ENCODE measurements around the gene PDSS1. TPM values are rescaled to one million over a fixed set of nuclear protein-coding genes. Genes with fewer than 3 reads are reported as not detected.

PDSS1 gene
- total and polyA plus RNA-seq, 2 of the 13 experiments (the other 11 are each of a cell fraction or from before 2014, with no cell fraction given) = 18.7 to 19.3 TPM

- no peak for TF ChIP-seq RORA (CRISPR knock-in tag; IDR thresholded peaks at IDR 0.05)
- no peak for TF ChIP-seq SKIL (CRISPR knock-in tag; IDR thresholded peaks at IDR 0.05; ENCODE audit: borderline replicate concordance)
- TF ChIP-seq NCOA1 (CRISPR knock-in tag; IDR thresholded peaks at IDR 0.05) = no peak
- TF ChIP-seq NFE2 (CRISPR knock-in tag; IDR thresholded peaks at IDR 0.05) = no peak
Observed at GRCh38 chr10:26653004-26653403, 44.5 kb upstream of the PDSS1 start (continued).

DNA sequence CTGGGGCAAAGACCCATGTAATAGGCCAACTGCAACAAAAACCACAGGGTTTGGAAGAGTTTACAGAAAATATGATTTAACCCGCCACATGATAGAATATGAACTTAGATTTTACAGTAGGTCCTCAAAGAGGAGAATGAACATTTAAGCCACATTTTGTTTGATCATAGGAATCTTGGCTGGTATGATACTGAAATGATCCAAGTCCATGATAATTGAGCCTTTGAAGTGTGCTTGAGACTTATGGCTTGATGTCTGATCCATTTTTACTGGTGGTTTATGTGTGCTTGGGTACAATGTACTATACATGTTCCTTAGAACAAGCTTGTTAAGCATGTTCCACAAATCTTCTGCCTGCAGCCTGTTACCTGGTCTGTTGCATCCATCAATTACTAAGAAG lies 41.8 kb upstream of the PDSS1 start:
- no peaks in the 10 kb centered on the region for H3K9me3 ChIP-seq (ENCODE audit: low read length)
- in situ Hi-C loops (cut with HindIII; ENCODE audit: extremely low pct_ligation_motif_present, low pct_unique_long_range_greater_than_20kb) = no loop called here
- H3K4me3 ChIP-seq (replicated peaks in 1 of 3; ENCODE audit: insufficient read depth in 1 of 3, low read depth in 2 of 3, low read length in 3 of 3) = no peak overlapping the region
- no peak overlapping the region for H2AFZ ChIP-seq (ENCODE audit: low read length)
- no peaks in the 10 kb centered on the region for H3K36me3 ChIP-seq (replicated peaks in 1 of 2; ENCODE audit: control insufficient read depth in 1 of 2, insufficient read depth in 2 of 2, low read length in 2 of 2)
- 0 out of 5 replicates have a peak, but pooled peaks cover 0 to under 1% of the 10 kb centered on the region in 2 experiments for H3K27me3 ChIP-seq (ENCODE audit: control insufficient read depth in 1 of 2, insufficient read depth in 2 of 2, low read length in 2 of 2)
- no peak overlapping the region for H3K9ac ChIP-seq (ENCODE audit: insufficient read depth, low read depth, low read length)
- no peaks in the 10 kb centered on the region for H3K4me1 ChIP-seq (ENCODE audit: insufficient read depth, low read length)
- H3K79me2 ChIP-seq (ENCODE audit: insufficient read depth, low read length) = no peaks in the 10 kb centered on the region
- intact Hi-C loops (cut with micrococcal nuclease; ENCODE audit: unreplicated experiment) = no loop called here
- H3K4me2 ChIP-seq (ENCODE audit: low read depth, low read length) = no peak overlapping the region
- TF ChIP-seq JUN (CRISPR knock-in tag; IDR thresholded peaks at IDR 0.05) = no peak
- no peak for TF ChIP-seq ZNF230 (CRISPR knock-in tag; IDR thresholded peaks at IDR 0.05)
- TF ChIP-seq ZNF10 (CRISPR knock-in tag; IDR thresholded peaks at IDR 0.05; ENCODE audit: borderline replicate concordance, low read depth) = no peak
- TF ChIP-seq ZNF256 (CRISPR knock-in tag; conservative IDR thresholded peaks at IDR 0.05) = no peak
- TF ChIP-seq ZIK1 (CRISPR knock-in tag; IDR thresholded peaks at IDR 0.05; ENCODE audit: borderline replicate concordance, low read depth) = no peak
- TF ChIP-seq ZFP36 (IDR thresholded peaks at IDR 0.05; ENCODE audit: borderline replicate concordance, low read depth, low read length, partially characterized antibody) = no peak
- TF ChIP-seq HOXD1 (CRISPR knock-in tag; IDR thresholded peaks at IDR 0.05) = no peak
- TF ChIP-seq, protein P1, sequence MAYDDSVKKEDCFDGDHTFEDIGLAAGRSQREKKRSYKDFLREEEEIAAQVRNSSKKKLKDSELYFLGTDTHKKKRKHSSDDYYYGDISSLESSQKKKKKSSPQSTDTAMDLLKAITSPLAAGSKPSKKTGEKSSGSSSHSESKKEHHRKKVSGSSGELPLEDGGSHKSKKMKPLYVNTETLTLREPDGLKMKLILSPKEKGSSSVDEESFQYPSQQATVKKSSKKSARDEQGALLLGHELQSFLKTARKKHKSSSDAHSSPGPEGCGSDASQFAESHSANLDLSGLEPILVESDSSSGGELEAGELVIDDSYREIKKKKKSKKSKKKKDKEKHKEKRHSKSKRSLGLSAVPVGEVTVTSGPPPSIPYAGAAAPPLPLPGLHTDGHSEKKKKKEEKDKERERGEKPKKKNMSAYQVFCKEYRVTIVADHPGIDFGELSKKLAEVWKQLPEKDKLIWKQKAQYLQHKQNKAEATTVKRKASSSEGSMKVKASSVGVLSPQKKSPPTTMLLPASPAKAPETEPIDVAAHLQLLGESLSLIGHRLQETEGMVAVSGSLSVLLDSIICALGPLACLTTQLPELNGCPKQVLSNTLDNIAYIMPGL (CRISPR knock-in tag; IDR thresholded peaks at IDR 0.05; ENCODE audit: borderline replicate concordance in 1 of 2, low read depth in 1 of 2) = no peak
- no peak for TF ChIP-seq SIN3B (IDR thresholded peaks at IDR 0.05; ENCODE audit: low read length)
- no peak for TF ChIP-seq FOXK2 (IDR thresholded peaks at IDR 0.05)
- TF ChIP-seq KMT2A (CRISPR knock-in tag; IDR thresholded peaks at IDR 0.05) = no peak
- TF ChIP-seq TBX2 (CRISPR knock-in tag; IDR thresholded peaks at IDR 0.05; ENCODE audit: borderline replicate concordance) = no peak
- TF ChIP-seq HES4 (CRISPR knock-in tag; IDR thresholded peaks at IDR 0.05; ENCODE audit: borderline replicate concordance) = no peak
- no peak overlapping the region for H3K27ac ChIP-seq (ENCODE audit: extremely low read length, insufficient read depth, low read length)
- CTCF ChIA-PET (ENCODE audit: low intra/inter-chr PET ratio, low total read pairs) = no interaction called here
- no peak for ATAC-seq
- BruUV-seq (replicated peaks) = no TSS peak
- no peaks in the 10 kb centered on the region for H4K20me1 ChIP-seq (ENCODE audit: insufficient read depth, low read length)
- no peak for DNase-seq (ENCODE audit: low spot score)
- POLR2A ChIA-PET = no interaction called here
- WGBS (ENCODE audit: low lambda C conversion rate) = 90% methylated on average over 1 of the region's 1 CpG
- no peak for FAIRE-seq

Measured in HepG2 (cell line).